GF-D8 (cell line): Measurements from ENCODE around the gene PLP2.
"Not testable (repeated sequence)": the region's sequence is repeated elsewhere in the genome, so short reads cannot be mapped to it uniquely, and the experiment has no call there.

Experiments
- DNase-seq: peaks from one replicate; lab custom pipeline; 2025; lab: John Stamatoyannopoulos, UW

PLP2 gene

DNA sequence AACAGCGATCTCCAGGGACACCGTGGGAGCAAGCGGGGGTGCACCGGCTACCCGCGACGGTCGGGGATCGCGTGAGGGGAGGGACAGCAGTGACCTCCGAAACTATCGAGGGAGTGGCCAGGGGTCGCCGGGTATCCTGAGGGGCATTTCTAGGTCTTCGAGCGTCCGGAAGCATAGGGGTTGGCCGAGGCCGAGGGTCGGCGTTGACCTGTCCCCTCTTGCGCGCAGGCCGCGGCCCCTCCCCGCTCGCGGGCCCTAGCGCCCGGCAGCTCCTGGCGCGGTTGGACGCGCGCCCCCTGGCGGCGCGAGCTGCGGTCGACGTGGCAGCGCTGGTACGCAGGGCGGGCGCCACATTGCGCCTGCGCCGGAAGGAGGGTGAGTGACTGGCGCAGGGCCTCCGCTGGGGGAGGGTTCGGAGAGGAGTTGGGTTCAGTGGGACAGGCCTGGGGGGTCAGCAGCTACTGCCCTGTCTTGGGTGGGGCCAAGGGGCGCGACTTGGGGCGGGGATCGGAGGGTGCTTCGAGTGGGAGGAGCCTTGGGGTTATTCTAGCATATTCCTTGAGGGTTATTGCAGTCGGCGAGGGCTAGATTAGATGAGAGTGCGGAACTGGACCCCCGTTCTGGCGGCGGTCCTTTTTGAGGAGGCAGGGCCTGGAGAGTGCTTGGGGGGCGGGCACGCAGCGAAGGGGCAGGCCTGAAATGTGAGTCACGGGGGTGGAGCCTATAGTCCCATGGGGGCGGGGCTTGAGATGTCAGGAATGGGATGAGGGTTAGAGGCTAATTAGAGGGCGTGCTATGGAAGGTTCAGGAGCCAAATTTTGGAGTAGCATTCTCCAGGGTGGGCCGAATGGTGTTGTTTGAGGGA is 7.9 kb upstream of the PLP2 start:
- peak; percentile 53 for DNase-seq

DNA sequence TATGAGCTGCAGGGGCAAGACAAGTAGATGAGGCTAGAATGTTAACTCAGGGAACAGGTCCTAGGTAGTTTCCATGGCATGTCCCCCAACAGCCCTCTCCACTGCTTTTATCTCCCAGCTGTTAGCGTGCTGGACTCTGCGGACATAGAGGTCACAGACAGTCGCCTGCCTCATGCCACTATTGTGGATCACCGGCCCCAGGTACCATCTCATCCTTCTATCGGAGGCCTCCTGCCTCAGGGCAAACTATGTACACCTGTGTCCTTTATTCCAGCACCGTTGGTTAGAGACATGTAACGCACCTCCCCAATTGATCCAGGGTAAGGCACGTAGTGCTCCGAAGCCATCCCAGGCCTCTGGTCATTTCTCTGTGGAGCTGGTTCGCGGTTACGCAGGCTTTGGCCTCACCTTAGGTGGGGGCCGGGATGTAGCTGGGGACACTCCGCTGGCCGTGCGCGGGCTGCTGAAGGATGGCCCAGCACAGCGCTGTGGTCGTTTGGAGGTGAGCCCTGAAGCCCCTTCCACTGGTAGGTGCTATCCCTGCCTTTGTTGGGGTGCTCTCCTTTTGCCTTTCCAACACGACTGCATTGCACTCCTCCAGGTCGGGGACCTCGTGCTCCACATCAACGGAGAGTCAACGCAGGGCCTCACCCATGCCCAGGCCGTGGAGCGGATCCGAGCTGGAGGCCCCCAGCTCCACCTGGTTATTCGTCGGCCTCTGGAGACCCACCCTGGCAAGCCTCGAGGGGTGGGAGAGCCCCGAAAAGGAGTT is 6.9 kb upstream of the PLP2 start:
- no peak for DNase-seq

- DNase-seq = peak; percentile 76
Measured at GRCh38 chrX:49165901-49166881, 5.5 kb upstream of the PLP2 start.

GRCh38 chrX:49166914-49167739 is 4.6 kb upstream of the PLP2 start:
- DNase-seq = peak; percentile 88

DNA sequence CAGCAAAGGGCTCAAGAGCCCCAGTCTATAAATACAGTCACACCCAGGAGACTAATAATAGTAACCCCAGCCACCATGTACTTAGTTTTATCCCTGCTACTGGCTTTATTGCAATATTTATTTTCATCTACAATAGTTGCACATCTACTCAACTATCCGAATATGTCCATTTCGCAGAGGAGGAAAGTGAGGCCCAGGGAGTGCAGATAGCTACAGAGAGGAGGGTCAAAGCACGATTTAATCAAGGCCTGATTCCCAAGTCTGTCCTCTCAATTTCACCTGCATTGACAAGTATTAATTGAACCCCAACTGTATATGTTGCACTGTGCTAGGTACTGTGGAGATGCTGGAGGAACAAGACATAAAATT is 4.0 kb upstream of the PLP2 start:
- DNase-seq = no peak

GRCh38 chrX:49172280-49172780 is 632 bp downstream of the PLP2 start:
- peak; percentile 53 for DNase-seq

- not testable (repeated sequence) for DNase-seq
Measured at GRCh38 chrX:49173544-49173943, 1.8 kb downstream of the PLP2 start.

- DNase-seq = no peak
Measured at GRCh38 chrX:49174723-49175122, 3.0 kb downstream of the PLP2 start.

GRCh38 chrX:49175435-49176274 is 4.0 kb downstream of the PLP2 start:
- no peak for DNase-seq

DNA sequence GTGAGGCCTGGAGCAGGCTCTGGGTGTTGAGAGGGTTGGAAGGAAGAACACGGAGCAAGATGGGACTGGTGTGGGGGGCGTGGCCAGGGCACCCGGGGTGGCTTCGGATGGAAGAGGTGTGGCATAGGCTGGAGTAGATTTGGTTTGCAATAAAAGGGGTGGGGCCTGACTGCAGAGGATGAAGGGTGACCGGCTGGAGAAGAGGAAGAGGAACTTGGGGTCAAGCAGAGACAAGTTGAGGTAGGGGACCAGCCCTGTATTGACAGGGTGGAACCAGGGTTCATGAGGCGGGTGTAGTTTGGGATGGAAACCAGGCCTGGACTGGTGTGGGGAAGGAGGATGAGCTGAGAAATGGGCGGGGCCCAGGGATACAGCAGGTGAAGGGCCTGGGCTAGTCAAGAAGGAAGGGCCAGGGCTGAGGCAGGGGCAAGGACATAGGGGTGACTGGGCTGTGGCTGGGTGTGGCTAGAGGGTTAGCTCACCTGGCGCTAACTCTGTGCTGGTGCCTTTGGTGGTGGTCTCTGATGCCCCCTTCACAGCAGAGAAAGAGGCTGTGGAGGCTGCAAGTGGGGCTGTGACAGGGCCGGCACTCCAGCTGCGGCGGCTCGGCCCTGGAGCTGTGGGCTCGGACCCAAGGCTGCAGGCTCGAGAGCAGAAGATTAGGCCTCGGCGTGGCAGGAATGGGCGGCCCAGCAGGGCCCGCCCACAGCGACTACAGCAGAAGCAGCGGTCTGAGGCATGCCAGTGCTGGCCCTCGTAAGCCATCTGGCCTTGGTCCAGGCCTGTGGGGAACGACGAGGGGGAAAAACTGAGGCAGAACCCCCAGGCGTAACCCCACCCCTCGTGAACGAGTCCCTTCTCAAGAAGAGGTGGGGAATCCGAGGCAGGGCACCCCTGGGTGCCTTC is 5.0 kb downstream of the PLP2 start:
- no peak for DNase-seq

GRCh38 chrX:49177338-49177833 is 5.7 kb downstream of the PLP2 start:
- no peak for DNase-seq

DNA sequence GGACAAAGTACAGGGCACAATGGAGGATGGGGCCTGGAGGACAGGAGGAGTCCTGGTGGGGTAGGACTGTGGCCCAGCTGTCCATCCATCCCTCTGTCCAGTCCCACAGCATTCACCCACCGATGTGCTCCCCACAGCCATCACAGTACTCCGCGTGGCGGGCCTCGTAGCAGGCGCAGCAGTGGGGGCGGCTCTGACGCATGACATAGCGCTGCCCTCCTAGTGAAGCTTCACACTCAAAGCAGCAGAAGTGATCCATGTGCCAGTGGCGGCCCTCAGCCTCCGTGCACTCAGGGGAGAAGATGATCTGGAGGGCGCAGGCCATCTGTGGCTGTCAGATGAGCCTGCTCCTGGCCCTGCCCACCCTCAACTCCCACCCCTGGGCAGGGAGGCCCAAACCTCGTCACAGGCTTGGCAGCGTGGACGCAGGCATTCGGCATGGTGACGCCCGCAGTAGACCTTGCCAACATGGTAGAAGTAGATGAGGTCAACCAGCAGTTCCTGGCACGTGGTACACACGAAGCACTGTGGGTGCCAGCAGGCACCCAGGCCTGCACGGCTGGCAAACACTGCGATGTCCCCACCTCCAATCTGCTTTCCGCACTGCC is 6.3 kb downstream of the PLP2 start:
- no peak for DNase-seq

DNA sequence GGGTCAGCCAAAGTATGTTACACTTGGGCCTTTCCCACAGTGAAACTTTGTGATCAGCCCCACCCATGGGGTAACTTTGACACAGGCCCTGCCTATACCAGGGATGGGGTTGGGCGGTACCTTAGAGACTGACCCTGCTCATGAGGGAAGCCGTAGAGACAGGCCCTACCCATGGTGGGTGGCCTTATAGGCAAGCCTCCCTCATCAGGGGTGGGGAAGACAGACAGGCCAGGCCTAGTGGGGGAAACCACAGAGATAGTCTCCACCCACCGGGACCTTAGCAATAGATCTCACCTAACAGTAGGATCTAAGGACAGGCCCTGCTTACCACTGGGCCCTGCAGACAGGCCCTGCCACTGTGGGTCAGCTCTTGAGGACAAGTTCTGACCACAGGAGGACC is 6.8 kb downstream of the PLP2 start:
- no peak for DNase-seq

- DNase-seq = no peak
Measured at GRCh38 chrX:49179358-49179757, 7.7 kb downstream of the PLP2 start.

- no peak for DNase-seq
Measured at GRCh38 chrX:49183701-49184281, 12.1 kb downstream of the PLP2 start.

DNA sequence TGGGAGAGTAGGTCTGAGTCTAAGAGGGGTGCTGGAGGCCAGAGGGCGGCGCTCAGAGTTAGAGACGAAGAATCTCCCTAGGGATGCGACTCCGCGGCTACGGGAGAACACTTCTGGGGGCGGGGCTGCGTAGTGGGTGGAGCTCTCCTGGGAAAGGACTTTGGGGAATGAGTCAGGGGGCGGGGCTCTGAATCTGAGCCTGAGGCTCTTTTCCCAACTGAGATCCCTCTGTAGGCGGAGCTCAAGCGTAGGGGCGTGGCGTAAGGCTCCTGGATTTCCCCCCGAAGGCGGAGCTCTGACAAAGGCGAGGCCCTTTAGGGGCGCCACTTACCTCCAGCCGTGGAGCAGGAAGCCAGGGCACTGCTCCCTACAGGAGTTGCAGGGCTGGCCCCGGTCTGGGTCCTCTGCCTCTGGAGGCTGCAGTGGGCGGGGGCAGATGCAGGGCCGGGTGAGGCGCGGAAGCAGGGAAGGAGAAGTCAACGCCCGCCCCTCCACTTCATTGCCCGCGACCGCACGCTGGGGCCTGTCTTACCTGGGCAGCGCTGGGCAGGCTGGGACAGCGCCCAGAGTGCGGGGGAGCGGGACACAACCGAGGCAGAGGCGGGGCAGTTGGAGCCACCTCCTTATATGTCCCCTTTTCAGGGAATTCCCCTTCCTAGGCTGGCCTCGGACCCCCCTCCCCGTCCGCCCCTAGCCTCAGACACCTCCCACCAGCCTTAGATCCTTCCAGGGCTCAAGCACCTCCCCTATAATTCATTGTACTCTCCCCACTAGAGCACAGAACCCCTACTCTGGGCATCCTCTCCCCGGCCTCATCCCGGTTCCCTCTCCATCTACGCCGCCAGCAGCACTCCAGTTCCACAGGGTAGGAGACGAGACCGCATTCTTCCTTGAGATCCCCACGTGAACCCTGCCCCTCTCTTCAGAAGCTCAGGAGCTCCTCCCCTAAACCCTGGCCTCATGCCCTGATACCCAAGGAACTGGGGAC is 12.9 kb downstream of the PLP2 start:
- no peak for DNase-seq
